ENCODE measurements around the gene KCNQ2. TPM values are rescaled to one million over a fixed set of nuclear protein-coding genes. Genes with fewer than 3 reads are reported as not detected.

Gene KCNQ2
- total RNA-seq, 1 donor from 2014 or later, result not detected

DNA sequence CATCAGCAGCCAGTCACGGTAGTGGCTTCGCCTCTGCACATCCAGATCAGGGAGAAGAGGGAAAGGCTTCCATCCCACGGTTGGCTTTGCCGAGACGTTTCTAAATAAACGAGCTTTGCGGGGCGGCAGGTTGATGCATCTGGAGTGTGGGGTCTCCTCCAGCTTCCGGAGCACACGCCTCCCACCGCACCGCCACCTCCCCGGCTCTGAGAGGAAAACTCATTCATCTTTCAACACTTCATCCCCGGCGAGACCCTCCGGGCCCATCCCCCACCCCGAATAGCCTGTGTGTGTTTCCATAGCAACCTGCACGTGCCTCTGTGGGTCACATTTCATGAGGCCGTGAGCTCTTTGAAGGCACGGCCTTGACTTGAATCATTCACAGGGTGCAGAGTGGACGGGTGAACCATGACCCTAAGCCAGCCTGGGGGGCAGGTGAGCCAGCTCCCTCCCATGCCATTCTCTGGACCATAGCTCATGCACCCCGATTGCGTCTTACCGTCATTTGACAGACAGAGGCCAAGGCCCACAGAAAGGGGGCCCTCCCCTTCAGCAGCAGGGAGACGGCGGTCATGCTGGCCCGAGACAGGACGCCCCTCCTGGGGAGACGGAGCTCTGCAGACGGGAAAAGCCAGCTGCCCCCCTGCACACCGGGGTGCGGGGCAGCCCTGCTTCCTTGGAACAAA, 95.1 kb downstream of the KCNQ2 start:
- ATAC-seq, result no peak
- DNase-seq (ENCODE audit: low spot score), result no peak

DNA sequence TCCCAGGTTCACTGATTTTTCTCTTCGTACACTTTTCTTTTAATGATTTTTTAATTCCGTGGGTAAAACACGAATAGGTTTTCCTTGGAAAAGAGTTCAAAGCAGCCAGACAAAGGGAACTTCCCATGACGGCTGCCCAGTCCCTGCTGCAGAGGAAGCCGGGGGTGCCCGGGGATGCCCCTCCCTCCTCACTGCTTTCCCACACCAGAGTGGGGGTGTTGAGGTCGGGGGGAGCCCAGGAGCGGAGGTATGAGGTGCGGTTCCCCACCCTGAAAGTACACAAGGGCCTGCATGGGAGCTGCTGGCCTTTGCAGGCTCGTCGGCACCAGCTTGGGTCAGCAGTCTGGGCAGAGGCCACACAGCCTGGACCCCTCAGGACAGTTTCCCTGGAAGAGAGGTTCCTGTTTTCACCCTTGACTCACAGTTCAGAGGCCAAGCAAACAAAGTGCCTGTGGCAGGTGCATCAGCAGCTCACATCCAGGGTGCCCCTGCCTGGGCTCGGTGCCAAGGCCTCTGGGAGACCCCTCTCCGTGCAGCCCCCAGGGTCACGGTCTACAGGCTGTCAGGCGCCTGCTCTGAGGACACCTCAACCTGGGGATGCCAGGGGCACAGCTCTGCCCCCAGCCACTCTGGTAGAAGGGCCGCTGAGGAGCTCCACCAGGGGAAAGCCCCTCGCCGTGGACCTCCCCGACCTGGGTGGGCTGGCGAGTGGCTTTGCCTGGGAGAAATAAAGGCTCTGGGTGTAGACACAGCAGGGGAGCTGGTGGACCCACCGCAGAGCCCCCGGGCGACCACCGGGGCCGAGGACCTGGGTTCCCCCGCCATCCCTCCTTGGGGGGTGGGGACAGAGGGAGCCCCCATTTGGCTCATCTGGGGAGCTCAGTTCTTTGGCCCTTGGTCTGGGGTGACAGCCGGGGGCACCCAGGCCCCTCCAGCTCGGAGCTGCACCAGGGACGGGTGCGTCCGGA, 95.9 kb downstream of the KCNQ2 start:
- DNase-seq (ENCODE audit: low spot score) (no peak), ATAC-seq (no peak)

GRCh38 chr20:63375438-63375837, 97.0 kb downstream of the KCNQ2 start:
- ATAC-seq, result no peak
- no peak for DNase-seq (ENCODE audit: low spot score)

DNA sequence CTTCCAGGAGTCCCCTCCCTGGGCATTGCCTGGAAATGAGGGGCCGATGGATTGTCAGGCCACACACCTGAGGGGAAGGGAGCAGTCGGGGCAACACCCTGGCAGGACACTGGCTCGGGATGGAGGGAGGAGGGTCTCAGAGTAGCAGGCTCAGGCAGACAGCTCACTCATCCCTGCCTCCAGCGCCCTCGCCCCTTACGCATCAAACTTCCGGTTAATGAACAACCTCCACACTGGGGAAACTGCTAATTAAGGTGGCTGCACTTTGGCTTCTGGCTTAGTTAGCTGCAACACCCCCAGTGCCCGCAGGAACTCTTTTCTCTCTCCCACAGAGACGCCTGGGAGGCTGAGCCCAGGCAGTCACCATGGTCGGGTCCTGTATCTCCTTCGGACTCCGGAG, 98.0 kb downstream of the KCNQ2 start:
- DNase-seq (ENCODE audit: low spot score) (no peak), ATAC-seq (no peak)

GRCh38 chr20:63373996-63374395, 98.5 kb downstream of the KCNQ2 start:
- no peak for DNase-seq (ENCODE audit: low spot score)
- ATAC-seq, result no peak

- ATAC-seq (no peak), DNase-seq (ENCODE audit: low spot score) (no peak)
These were observed 99.2 kb downstream of the KCNQ2 start for GRCh38 chr20:63372971-63373885.

DNA sequence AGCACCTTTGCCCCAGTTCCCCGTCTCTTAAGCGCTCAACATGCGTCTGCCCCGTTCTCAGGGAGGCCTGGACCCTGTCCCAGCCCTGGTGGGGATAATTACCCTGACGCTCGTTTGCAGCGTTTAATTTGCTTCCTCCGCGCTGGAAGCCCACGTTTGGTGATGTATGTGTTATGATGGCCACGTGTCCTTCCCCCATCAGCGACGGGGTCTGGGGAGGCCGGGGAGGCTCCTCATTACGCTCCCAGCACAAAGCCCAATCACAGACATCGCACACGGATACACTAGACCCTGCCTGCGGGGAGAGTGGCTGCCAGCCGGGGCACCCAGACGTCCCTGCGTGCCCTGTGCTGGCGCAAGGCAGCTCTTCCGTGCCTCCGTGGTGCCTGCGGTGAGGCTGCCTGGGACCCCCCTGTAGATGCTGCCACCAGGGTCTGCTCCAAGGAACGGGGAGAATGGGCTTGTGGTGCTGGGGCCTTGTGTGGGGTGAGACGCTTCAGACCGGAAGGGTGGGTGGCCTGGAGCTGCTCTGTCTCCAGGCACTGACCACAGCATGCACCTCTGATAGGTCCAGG, 101.1 kb downstream of the KCNQ2 start:
- ATAC-seq (no peak), DNase-seq (ENCODE audit: low spot score) (no peak)

DNA sequence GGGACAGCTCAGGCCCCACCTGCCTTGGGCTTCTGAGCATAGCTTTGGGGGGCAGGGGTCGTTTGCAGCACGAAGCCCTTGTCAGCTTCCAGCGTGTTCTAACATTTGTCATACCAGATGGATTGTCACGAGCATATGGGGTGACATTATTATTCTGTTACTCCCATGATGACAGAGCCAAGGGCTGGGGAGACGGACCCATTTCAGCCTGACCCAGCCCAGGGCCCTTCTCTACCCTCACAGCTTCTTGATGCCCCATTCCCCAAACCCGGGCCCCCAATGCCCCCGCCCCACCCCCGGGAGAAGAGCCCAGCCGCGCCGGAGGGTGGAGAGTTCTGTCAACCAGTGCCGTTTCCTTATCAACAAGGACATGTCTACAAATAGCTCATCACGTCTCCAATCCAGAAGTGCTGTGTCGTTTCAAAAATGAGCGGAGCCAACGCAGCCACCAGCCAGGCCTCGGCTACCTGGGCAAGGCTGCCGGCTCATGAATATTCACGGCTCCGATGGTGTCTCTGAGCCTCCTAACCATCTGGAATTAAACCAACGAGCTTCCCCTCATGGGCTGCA, 101.8 kb downstream of the KCNQ2 start:
- ATAC-seq (no peak), DNase-seq (ENCODE audit: low spot score) (no peak)

DNA sequence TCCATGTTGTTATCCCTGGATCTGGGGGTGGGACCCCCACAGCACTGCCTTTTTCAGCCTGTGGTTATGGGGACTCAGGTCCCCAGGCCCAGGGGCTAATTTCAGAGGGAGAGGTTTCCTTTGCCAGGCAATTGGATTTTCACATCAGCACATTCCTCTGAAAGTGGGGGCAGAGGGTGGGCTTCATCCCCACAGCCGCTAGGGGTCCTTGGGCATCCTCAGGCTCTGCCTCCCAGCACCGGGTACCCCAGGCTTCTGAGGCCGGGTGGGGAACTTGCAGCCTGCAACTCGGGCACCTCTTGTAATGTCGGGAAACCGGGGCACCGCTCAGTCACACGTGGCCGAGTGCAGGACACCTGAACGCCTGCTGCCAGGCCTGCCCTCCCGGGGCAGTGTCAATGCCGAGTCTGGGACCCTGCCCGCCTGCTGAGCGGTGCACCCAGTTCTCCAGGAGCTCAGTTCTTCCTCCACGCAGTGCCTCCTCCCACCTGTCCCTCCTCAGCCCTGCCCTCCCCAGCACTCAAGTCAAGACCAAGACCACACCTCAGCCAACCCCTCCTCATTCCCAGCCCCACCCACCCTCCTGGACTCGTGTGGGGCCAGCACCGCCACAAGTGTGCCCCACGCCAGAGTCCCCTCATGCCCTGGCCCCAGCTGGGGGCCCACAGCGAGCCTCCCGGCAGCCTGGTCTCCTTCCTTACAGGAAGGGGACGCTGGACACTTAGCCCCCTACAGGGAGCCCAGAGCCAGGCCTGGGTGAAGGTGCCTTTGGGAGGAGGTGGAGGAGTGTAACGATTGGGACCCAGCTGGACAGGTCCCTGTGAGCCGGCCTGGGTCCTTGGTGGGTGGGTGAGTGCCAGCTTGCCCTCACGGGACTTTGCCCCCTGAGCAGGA, 102.5 kb downstream of the KCNQ2 start:
- no peak for ATAC-seq
- no peak for DNase-seq (ENCODE audit: low spot score)

DNA sequence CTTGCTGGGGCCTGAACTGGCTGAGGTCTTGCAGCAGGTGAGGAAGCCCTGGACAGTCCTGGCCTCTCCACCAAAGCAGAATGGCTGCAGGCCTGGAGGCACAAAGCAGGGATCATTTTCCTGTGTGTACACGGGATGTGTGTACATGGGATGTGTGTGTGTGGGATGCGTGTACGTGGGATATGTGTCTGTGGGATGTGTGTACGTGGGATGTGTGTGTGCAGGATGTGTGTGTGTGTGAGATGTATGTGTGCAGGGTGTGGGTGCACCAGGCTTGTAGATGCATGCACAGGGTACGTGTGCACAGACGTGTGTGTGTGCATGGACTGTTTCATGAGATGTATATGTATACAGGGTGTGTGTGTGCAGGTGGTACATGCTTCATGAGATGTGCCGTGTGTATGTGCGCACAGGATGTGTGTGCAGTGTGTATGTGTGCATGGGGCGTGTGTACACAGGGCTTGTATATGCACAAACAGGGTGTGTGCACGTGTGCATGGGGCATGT, 103.4 kb downstream of the KCNQ2 start:
- ATAC-seq, result no peak
- no peak for DNase-seq (ENCODE audit: low spot score)

- DNase-seq (ENCODE audit: low spot score), result no peak
- no peak for ATAC-seq
These were observed 104.3 kb downstream of the KCNQ2 start for GRCh38 chr20:63368151-63368550.

GRCh38 chr20:63367446-63368055, 104.9 kb downstream of the KCNQ2 start:
- DNase-seq (ENCODE audit: low spot score), result peak; percentile 76
- ATAC-seq, result peak; percentile 33

- no peak for ATAC-seq
- no peak for DNase-seq (ENCODE audit: low spot score)
These were observed 105.8 kb downstream of the KCNQ2 start for GRCh38 chr20:63366390-63367365.

DNA sequence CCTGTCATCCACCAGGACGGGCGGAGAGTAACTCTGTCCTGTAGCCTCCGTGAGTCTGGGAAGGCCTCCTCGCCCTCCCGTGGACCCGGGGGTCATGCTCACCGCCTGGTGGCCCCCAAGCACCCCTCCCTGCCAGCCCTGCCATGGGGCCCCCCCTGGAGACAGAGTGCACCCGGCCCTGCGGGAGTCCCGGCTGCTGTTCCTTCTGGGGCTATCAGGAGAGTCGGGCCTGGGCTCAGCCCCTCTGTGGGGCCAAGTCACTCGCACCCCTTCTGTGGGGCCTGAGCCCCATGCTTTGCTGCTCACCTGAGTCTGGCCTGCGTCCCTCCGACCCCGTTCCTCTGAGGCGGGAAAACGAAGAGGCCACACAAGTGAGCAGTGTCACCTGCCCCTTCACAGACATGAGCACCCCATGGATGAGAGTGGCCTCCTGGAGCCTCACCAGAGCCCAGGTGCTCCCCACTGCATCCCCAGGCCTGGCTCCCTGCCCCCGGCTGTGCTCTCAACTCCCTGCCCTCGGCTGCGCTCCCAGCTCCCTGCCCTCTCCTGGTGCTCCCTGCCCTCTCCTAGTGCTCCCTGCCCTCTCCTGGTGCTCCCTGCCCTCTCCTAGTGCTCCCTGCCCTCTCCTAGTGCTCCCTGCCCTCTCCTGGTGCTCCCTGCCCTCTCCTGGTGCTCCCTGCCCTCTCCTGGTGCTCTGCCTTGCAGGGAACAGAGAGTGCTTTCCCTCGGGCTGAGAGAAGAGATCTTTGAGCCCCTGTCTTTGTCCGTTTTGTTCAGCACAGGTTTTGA, 106.7 kb downstream of the KCNQ2 start:
- no peak for DNase-seq (ENCODE audit: low spot score)
- ATAC-seq, result no peak

DNA sequence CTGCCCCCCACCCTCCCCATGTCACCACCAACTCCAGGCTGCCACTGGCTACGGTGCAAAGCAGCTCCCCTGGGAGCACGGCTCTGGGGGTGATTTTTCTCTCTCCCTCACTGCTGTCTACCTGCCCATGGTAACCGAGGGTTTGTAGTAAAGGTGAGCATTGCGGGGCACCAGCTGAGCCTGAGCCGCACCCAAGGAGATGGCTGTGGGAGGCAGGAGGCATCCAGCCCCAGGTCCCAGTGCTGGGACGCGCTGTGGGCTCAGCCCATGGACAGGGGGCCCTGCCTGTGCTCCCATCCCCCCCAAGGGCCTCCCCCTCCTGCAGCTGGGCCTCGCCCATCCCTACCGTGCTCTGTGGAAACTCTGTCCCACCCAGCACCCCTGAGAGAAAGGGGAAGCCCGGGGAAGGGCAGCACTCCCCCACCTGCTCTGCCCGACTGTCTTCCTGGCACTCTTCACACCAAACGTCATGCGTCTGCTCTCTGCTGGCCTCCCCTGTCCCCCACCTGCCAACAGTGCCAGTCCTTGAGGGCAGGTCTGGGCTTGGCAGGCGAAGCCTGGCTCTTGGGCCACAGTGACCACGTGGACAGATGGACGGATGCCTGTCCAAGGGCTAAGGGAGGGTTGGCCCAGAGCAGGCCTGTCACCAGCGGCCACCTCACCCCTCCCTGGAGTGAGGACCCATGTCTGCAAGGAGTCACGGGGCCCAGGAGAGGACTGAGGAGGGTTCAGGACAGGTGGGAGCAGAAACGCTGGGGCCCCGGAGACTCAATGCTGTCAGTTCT, 107.5 kb downstream of the KCNQ2 start:
- ATAC-seq (peak; percentile 69), DNase-seq (ENCODE audit: low spot score) (peak; percentile 97)

Measured in left lobe of liver (tissue), 2 donors.